Stomach (tissue), 9 donors: Measurements from ENCODE around the gene OR51T1. TPM values are rescaled to one million over a fixed set of nuclear protein-coding genes. Genes with fewer than 3 reads are reported as not detected.

Experiments
- DNase-seq, 2 donors: peaks; one replicate each; pipeline versions ENCODE4 v3.0.0 to v3.0.0-alpha.2; 2013 to 2019
- H3K27ac ChIP-seq, 5 donors: fragments of 200-600 bp in 4 of 5; sonication (generic) in 4 of 5; one replicate each; pipeline ENCODE4 v1.5.1; 2013 to 2019; ENCODE audit warnings: mild to moderate bottlenecking in 1 of 5, moderate library complexity in 1 of 5
- H3K27me3 ChIP-seq, 3 donors: fragments of 200-600 bp; sonication (generic); one replicate each; pipeline ENCODE4 v1.5.1; 2017 to 2019; ENCODE audit warnings: mixed run types in 1 of 3
- H3K36me3 ChIP-seq, 4 donors: fragments of 200-600 bp; sonication (generic); 1 replicate in 3 of 4; 2 replicates in 1 of 4; pipeline ENCODE4 v1.5.1; 2016 to 2019
- H3K4me1 ChIP-seq, 4 donors: fragments of 200-600 bp; sonication (generic); one replicate each; pipeline ENCODE4 v1.5.1; 2016 to 2019
- H3K4me3 ChIP-seq, 4 donors: fragments of 200-600 bp; sonication (generic) in 3 of 4; one replicate each; pipeline ENCODE4 v1.5.1; 2016 to 2019; ENCODE audit warnings: mild to moderate bottlenecking in 1 of 4
- H3K9me3 ChIP-seq, 4 donors: fragments of 200-600 bp; sonication (generic); one replicate each; pipeline ENCODE4 v1.5.1; 2016 to 2019
- CTCF ChIP-seq, 7 experiments: fragments of 450-650 bp in 4 of 7; fragments of 200-600 bp in 3 of 7; sonication (generic) in 3 of 7; IDR thresholded peaks; one replicate each; pipeline ENCODE4 v1.5.1; 2016 to 2019; ENCODE audit warnings: antibody characterized with exemption in 7 of 7, control low read depth in 2 of 7, mild to moderate bottlenecking in 1 of 7
- EP300 ChIP-seq: sonication (generic); formaldehyde crosslinking; IDR thresholded peaks from one replicate; pipeline ENCODE4 v1.6.1; 2017; ENCODE audit warnings: antibody characterized with exemption
- POLR2A ChIP-seq, 4 donors: fragments of 450-650 bp; IDR thresholded peaks; one replicate each; pipeline ENCODE4 v1.6.1; 2016; ENCODE audit warnings: antibody characterized with exemption in 4 of 4, control low read depth in 2 of 4, mild to moderate bottlenecking in 1 of 4, moderate library complexity in 1 of 4
- POLR2AphosphoS5 ChIP-seq, 3 donors: sonication (generic); formaldehyde crosslinking; IDR thresholded peaks; one replicate each; pipeline ENCODE4 v1.6.1; 2016; ENCODE audit warnings: antibody characterized with exemption in 3 of 3
- WGBS, 5 donors: extraction: QIAGEN DNeasy Blood & Tissue Kit in 3 of 5; methylation state at CpG; one replicate each; pipeline versions ENCODE4 v1.1.5 to v1.1.7; 2013 to 2018; 5-methylcytosine and 5-hydroxymethylcytosine counted together
- intact Hi-C: fragments of 100-400 bp; cut with DNase I; formaldehyde crosslinking; loops from one replicate; pipeline ENCODE4 v1.15.1; 2023; ENCODE audit warnings: low total_unique reads
- polyA plus RNA-seq, 3 donors: library from polyadenylated mRNA; stranded (reverse); fragments of 200-250 nt; gene quantifications; one replicate each; pipeline ENCODE4 v1.2.3, GENCODE V29; 2013
- total RNA-seq, 5 donors: library from RNA; depleted of rRNA; stranded (reverse); fragments of >200 nt; gene quantifications; one replicate each; pipeline versions ENCODE4 v1.1.0 to v1.2.3, GENCODE V29; 2014 to 2016
- donor health status: healthy with polysubstance abuse.
- donor health status: Bipolar disorder and iron deficiency.
- donor health status: healthy.

Gene OR51T1
- total and polyA plus RNA-seq, 8 donors = not detected

DNA sequence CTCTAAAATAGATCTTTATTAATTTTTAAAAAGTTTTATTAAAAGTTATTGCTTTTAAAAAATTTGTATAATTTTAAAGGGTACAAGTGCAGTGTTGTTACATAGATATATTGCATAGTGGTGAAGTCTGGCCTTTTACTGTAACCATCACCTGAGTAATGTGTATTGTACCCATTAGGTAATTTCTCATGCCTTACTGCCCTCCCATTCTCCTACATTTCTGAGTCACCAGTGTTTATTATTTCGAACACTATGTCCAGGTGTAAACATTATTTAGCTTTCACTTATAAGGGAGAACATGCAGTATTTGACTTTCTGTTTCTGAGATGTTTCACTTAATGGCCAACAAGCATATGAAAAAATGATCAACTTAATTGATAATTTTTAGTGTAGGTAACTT lies 40.1 kb downstream of the OR51T1 start:
- no peak for DNase-seq
- Histone ChIP-seq H3K27ac (no peak overlapping the region), H3K9me3 (no peaks in the 10 kb centered on the region), H3K4me3 (no peak overlapping the region), H3K4me1 (no peaks in the 10 kb centered on the region), H3K27me3 (no peaks in the 10 kb centered on the region), H3K36me3 (no peaks in the 10 kb centered on the region)
- intact Hi-C loops = no loop called here
- TF ChIP-seq POLR2AphosphoS5 (IDR thresholded peaks at IDR 0.05) = no peak
- TF ChIP-seq CTCF (IDR thresholded peaks at IDR 0.05) = no peak
- no peak for TF ChIP-seq EP300
- no peak for TF ChIP-seq POLR2A (IDR thresholded peaks at IDR 0.05)
- 52 to 80% (median 60%) methylated on average over 1 of the region's 1 CpG for WGBS, 5 donors

GRCh38 chr11:4922304-4922703 lies 40.6 kb downstream of the OR51T1 start:
- Histone ChIP-seq H3K4me1 (no peaks in the 10 kb centered on the region), H3K4me3 (no peak overlapping the region), H3K9me3 (no peaks in the 10 kb centered on the region), H3K36me3 (no peaks in the 10 kb centered on the region), H3K27ac (no peak overlapping the region), H3K27me3 (no peaks in the 10 kb centered on the region)
- WGBS, 5 donors = 29 to 57% (median 41%) methylated on average over 1 of the region's 1 CpG
- intact Hi-C loops = no loop called here
- TF ChIP-seq POLR2AphosphoS5 (IDR thresholded peaks at IDR 0.05) (no peak), POLR2A (IDR thresholded peaks at IDR 0.05) (no peak), EP300 (no peak), CTCF (IDR thresholded peaks at IDR 0.05) (no peak)
- no peak for DNase-seq

- no peaks in the 10 kb centered on the region for H3K4me1 ChIP-seq
- H3K9me3 ChIP-seq = no peaks in the 10 kb centered on the region
- H3K4me3 ChIP-seq = no peak within 1 kb of the TSS
- whole genome bisulfite sequencing, 5 donors = 78 to 100% (median 87%) methylated on average over 1 of the region's 1 CpG
- no peak for TF ChIP-seq CTCF (IDR thresholded peaks at IDR 0.05)
- TF ChIP-seq EP300 = no peak
- no peak for TF ChIP-seq POLR2A (IDR thresholded peaks at IDR 0.05)
- TF ChIP-seq POLR2AphosphoS5 (IDR thresholded peaks at IDR 0.05) = no peak
- no peaks in the 10 kb centered on the region for H3K27me3 ChIP-seq
- H3K36me3 ChIP-seq = no peaks in the 10 kb centered on the region
- DNase-seq = no peak
- H3K27ac ChIP-seq = no peak within 1 kb of the TSS
- intact Hi-C loops = no loop called here
Observed at GRCh38 chr11:4924239-4924638, 42.5 kb downstream of the OR51T1 start, which contains the start of gene OR51G1. Gene OR51G1, minus strand, starts transcription at chr11:4924339. Its CDS starts 0 bp downstream, at chr11:4924339.

GRCh38 chr11:4926608-4927007 lies 44.9 kb downstream of the OR51T1 start:
- no peaks in the 10 kb centered on the region for H3K9me3 ChIP-seq
- no peak for TF ChIP-seq POLR2AphosphoS5 (IDR thresholded peaks at IDR 0.05)
- no peak for TF ChIP-seq CTCF (IDR thresholded peaks at IDR 0.05)
- TF ChIP-seq POLR2A (IDR thresholded peaks at IDR 0.05) = no peak
- TF ChIP-seq EP300 = no peak
- intact Hi-C loops = no loop called here
- H3K36me3 ChIP-seq = no peaks in the 10 kb centered on the region
- no peaks in the 10 kb centered on the region for H3K4me1 ChIP-seq
- H3K27ac ChIP-seq = no peak overlapping the region
- H3K4me3 ChIP-seq = no peak overlapping the region
- no peaks in the 10 kb centered on the region for H3K27me3 ChIP-seq
- no peak for DNase-seq

Other genes starting within 250 kb of the OR51T1 start
- not detected for gene OR51D1, start 244.4 kb upstream of the OR51T1 start, total RNA-seq
- gene OR51D1, start 244.4 kb upstream of the OR51T1 start, polyA plus RNA-seq = not detected
- gene OR51E1, start 237.9 kb upstream of the OR51T1 start, total RNA-seq = 1 to 10 TPM in 2 of 5 donors, not detected in 3; 1.5 to 2.5 TPM
- gene OR51E1, start 237.9 kb upstream of the OR51T1 start, polyA plus RNA-seq = under 1 TPM in 2 of 3 donors, not detected in 1; 0.18 to 0.25 TPM
- 10 to 100 TPM in 1 of 5 donors, under 1 TPM in 1, not detected in 3; 0.37 to 26.1 TPM for gene OR51E2, start 184.0 kb upstream of the OR51T1 start, total RNA-seq
- gene OR51E2, start 184.0 kb upstream of the OR51T1 start, polyA plus RNA-seq = under 1 TPM in 1 of 3 donors, not detected in 2; 0.05 TPM
- not detected for gene MMP26, start 177.1 kb upstream of the OR51T1 start, total RNA-seq
- not detected for gene MMP26, start 177.1 kb upstream of the OR51T1 start, polyA plus RNA-seq
- gene OR51F1, start 112.0 kb upstream of the OR51T1 start, total RNA-seq = not detected
- not detected for gene OR51F1, start 112.0 kb upstream of the OR51T1 start, polyA plus RNA-seq
- gene OR52R1, start 77.5 kb upstream of the OR51T1 start, total RNA-seq = not detected
- not detected for gene OR52R1, start 77.5 kb upstream of the OR51T1 start, polyA plus RNA-seq
- gene OR51F2, start 60.6 kb upstream of the OR51T1 start, total RNA-seq = not detected
- gene OR51F2, start 60.6 kb upstream of the OR51T1 start, polyA plus RNA-seq = not detected
- not detected for gene OR51S1, start 32.7 kb upstream of the OR51T1 start, total RNA-seq
- gene OR51S1, start 32.7 kb upstream of the OR51T1 start, polyA plus RNA-seq = not detected
- not detected for gene OR51A7, start 21.9 kb downstream of the OR51T1 start, total RNA-seq
- not detected for gene OR51A7, start 21.9 kb downstream of the OR51T1 start, polyA plus RNA-seq
- gene OR51G2, start 37.5 kb downstream of the OR51T1 start, total RNA-seq = not detected
- not detected for gene OR51G2, start 37.5 kb downstream of the OR51T1 start, polyA plus RNA-seq
- gene OR51G1, start 42.4 kb downstream of the OR51T1 start, total RNA-seq = not detected
- not detected for gene OR51G1, start 42.4 kb downstream of the OR51T1 start, polyA plus RNA-seq
- not detected for gene OR51A4, start 65.7 kb downstream of the OR51T1 start, total RNA-seq
- not detected for gene OR51A4, start 65.7 kb downstream of the OR51T1 start, polyA plus RNA-seq
- not detected for gene OR51A2, start 73.8 kb downstream of the OR51T1 start, total RNA-seq
- not detected for gene OR51A2, start 73.8 kb downstream of the OR51T1 start, polyA plus RNA-seq
- gene OR51L1, start 113.0 kb downstream of the OR51T1 start, total RNA-seq = not detected
- not detected for gene OR51L1, start 113.0 kb downstream of the OR51T1 start, polyA plus RNA-seq
- not detected for gene OR52J3, start 164.6 kb downstream of the OR51T1 start, total RNA-seq
- gene OR52J3, start 164.6 kb downstream of the OR51T1 start, polyA plus RNA-seq = not detected
- gene OR52E2, start 177.7 kb downstream of the OR51T1 start, total RNA-seq = not detected
- gene OR52E2, start 177.7 kb downstream of the OR51T1 start, polyA plus RNA-seq = not detected
- gene OR52E1, start 187.7 kb downstream of the OR51T1 start, total RNA-seq = 1 to 10 TPM in 1 of 5 donors, not detected in 4; 2.6 TPM
- gene OR52E1, start 187.7 kb downstream of the OR51T1 start, polyA plus RNA-seq = not detected